A549 treated with Mapracorat at 1 μM for 4 hours (cell line): ENCODE data around the gene SCGB3A1. TPM values are rescaled to one million over a fixed set of nuclear protein-coding genes. Genes with fewer than 3 reads are reported as not detected.

ENCODE experiments used
- total RNA-seq: library from RNA; stranded (reverse); fragments of 200-300 nt; extraction: Qiagen RNA extraction; gene quantifications from 5 replicates; pipeline ENCODE4 v1.2.3, GENCODE V29; 2022

The SCGB3A1 gene
- total RNA-seq, result not detected in 5 replicates

GRCh38 chr5:180591311-180591887, at the start of gene SCGB3A1:
SCGB3A1 (minus strand) TSS chr5:180591499; CDS start chr5:180591462, 37 bp downstream.

Other genes with a start within 250 kb of the SCGB3A1 start
- 43.7 to 60.3 TPM (median 54.0 TPM) in 5 replicates for gene GFPT2, start 238.2 kb downstream of the SCGB3A1 start, total RNA-seq
- gene CNOT6, start 97.1 kb downstream of the SCGB3A1 start, total RNA-seq, result 15.1 to 20.5 TPM (median 18.5 TPM) in 5 replicates
- 3.3 to 4.9 TPM (median 4.1 TPM) in 5 replicates for gene FLT4, start 58.1 kb upstream of the SCGB3A1 start, total RNA-seq
- gene OR2Y1, start 148.6 kb upstream of the SCGB3A1 start, total RNA-seq, result not detected in 5 replicates
- gene MGAT1, start 211.3 kb upstream of the SCGB3A1 start, total RNA-seq, result 68.0 to 90.7 TPM (median 86.9 TPM) in 5 replicates